Activated CD4-positive, alpha-beta T cell treated with anti-CD3 and anti-CD28 coated beads, Interleukin-2, amount 50 U/mL, for 1 hour (primary cell): ENCODE measurements around the gene IGFBP2.

ENCODE experiments used
- DNase-seq: peaks from one replicate; pipeline ENCODE4 v3.0.0-alpha.2; 2020

The IGFBP2 gene

GRCh38 chr2:216616083-216616678 is 17.0 kb upstream of the IGFBP2 start:
- no peak for DNase-seq

- DNase-seq, result no peak
Observed at GRCh38 chr2:216617159-216617815, 15.9 kb upstream of the IGFBP2 start.

- no peak for DNase-seq
Observed at GRCh38 chr2:216618785-216619184, 14.4 kb upstream of the IGFBP2 start.

- DNase-seq, result no peak
Observed at GRCh38 chr2:216619411-216620393, 13.5 kb upstream of the IGFBP2 start.

- DNase-seq, result no peak
Observed at GRCh38 chr2:216620786-216621185, 12.4 kb upstream of the IGFBP2 start.

GRCh38 chr2:216621292-216621691 is 11.9 kb upstream of the IGFBP2 start:
- DNase-seq, result no peak

GRCh38 chr2:216622526-216622925 is 10.7 kb upstream of the IGFBP2 start:
- no peak for DNase-seq

GRCh38 chr2:216624251-216624650 is 9.0 kb upstream of the IGFBP2 start:
- DNase-seq, result no peak

- no peak for DNase-seq
Observed at GRCh38 chr2:216626168-216626874, 6.9 kb upstream of the IGFBP2 start.

- no peak for DNase-seq
Observed at GRCh38 chr2:216626875-216627245, 6.4 kb upstream of the IGFBP2 start.

- DNase-seq, result no peak
Observed at GRCh38 chr2:216629784-216630183, 3.4 kb upstream of the IGFBP2 start.

GRCh38 chr2:216632346-216632951 is 771 bp upstream of the IGFBP2 start:
- no peak for DNase-seq

- no peak for DNase-seq
Observed at GRCh38 chr2:216633616-216634369, 573 bp downstream of the IGFBP2 start.

- no peak for DNase-seq
Observed at GRCh38 chr2:216634370-216635148, 1.3 kb downstream of the IGFBP2 start.

GRCh38 chr2:216635171-216635570 is 2.0 kb downstream of the IGFBP2 start:
- no peak for DNase-seq

GRCh38 chr2:216635701-216636550 is 2.7 kb downstream of the IGFBP2 start:
- no peak for DNase-seq

- no peak for DNase-seq
Observed at GRCh38 chr2:216636551-216637450, 3.6 kb downstream of the IGFBP2 start.

GRCh38 chr2:216637472-216637871 is 4.3 kb downstream of the IGFBP2 start:
- DNase-seq, result no peak
